ENCODE measurements around the gene IQCK. TPM values are rescaled to one million over a fixed set of nuclear protein-coding genes. Genes with fewer than 3 reads are reported as not detected.
A peak's percentile ranks its signal among the peaks of the same experiment; 100 is the strongest.

Gene IQCK
- total RNA-seq, 1 donor from 2014 or later: 3.2 TPM

DNA sequence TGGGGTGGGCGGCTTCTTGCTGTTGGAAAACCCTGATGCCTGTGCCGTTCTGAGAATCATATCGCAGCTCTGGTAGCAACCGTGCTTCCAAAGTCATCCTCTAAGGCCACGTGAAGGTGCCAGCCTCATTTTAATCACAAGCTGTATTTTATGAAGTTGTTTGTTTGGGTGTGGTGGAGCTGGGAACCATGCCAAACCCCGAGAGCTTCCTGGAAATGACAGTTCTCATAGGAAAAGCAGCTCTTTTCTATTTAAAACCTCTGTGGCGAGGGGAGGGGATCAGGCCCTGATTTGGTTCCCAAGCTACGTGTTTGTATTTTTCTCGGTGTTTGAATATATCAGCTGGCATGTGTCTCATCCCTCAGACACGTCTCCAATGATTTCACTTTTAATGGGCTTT, 21.7 kb upstream of the IQCK start:
- no peak overlapping the region for H3K4me3 Mint-ChIP-seq
- H3K9me3 Mint-ChIP-seq: no peaks in the 10 kb centered on the region
- H3K27ac Mint-ChIP-seq: no peak overlapping the region
- ATAC-seq (ENCODE audit: low read depth) (no peak), DNase-seq (no peak)
- POLR2A ChIA-PET: no interaction called here
- H3K27me3 Mint-ChIP-seq: no peaks in the 10 kb centered on the region
- H3K4me1 Mint-ChIP-seq: no peaks in the 10 kb centered on the region
- TF ChIP-seq, protein P1, sequence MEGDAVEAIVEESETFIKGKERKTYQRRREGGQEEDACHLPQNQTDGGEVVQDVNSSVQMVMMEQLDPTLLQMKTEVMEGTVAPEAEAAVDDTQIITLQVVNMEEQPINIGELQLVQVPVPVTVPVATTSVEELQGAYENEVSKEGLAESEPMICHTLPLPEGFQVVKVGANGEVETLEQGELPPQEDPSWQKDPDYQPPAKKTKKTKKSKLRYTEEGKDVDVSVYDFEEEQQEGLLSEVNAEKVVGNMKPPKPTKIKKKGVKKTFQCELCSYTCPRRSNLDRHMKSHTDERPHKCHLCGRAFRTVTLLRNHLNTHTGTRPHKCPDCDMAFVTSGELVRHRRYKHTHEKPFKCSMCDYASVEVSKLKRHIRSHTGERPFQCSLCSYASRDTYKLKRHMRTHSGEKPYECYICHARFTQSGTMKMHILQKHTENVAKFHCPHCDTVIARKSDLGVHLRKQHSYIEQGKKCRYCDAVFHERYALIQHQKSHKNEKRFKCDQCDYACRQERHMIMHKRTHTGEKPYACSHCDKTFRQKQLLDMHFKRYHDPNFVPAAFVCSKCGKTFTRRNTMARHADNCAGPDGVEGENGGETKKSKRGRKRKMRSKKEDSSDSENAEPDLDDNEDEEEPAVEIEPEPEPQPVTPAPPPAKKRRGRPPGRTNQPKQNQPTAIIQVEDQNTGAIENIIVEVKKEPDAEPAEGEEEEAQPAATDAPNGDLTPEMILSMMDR (IDR thresholded peaks at IDR 0.05): no peak
- intact Hi-C loops (cut with micrococcal nuclease): no loop called here
- CTCF ChIA-PET: interaction anchor here (0.7 kb wide), 1 partner anchor 138 kb away, joined by 3 read pairs; no protein-coding TSS in a partner anchor
- H3K36me3 Mint-ChIP-seq (ENCODE audit: low read depth): peaks cover 70% of the 10 kb centered on the region

DNA sequence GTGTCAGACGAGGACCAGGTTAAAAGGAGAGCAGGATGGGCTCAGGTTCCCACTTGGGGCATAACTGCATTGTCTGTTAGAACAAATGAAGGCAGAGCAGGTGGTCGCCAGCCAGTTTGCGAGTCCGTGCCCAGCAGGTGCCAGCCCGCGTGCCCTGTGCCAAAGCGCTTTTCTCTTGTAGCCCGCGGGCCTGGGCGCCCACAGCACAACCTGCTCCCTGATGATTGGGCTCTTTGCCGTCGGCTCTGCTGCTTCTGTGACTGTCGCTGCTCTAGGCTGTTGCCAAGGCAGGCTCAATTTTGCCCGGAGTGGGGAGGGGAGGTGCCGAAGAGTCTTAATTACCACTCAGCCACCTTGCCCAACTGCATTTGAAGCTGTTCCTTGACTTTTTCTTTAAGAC, 21.1 kb upstream of the IQCK start:
- Mint-ChIP-seq H3K36me3 (ENCODE audit: low read depth) (peaks cover 72% of the 10 kb centered on the region), H3K27me3 (no peaks in the 10 kb centered on the region), H3K4me3 (no peak overlapping the region), H3K9me3 (no peaks in the 10 kb centered on the region), H3K4me1 (no peaks in the 10 kb centered on the region), H3K27ac (no peak overlapping the region)
- no peak for ATAC-seq (ENCODE audit: low read depth)
- intact Hi-C loops (cut with micrococcal nuclease): no loop called here
- TF ChIP-seq, protein P1 (IDR thresholded peaks at IDR 0.05): no peak
- POLR2A ChIA-PET: no interaction called here
- CTCF ChIA-PET: interaction anchor here (0.7 kb wide), 1 partner anchor 138 kb away, joined by 3 read pairs; no protein-coding TSS in a partner anchor
- no peak for DNase-seq

DNA sequence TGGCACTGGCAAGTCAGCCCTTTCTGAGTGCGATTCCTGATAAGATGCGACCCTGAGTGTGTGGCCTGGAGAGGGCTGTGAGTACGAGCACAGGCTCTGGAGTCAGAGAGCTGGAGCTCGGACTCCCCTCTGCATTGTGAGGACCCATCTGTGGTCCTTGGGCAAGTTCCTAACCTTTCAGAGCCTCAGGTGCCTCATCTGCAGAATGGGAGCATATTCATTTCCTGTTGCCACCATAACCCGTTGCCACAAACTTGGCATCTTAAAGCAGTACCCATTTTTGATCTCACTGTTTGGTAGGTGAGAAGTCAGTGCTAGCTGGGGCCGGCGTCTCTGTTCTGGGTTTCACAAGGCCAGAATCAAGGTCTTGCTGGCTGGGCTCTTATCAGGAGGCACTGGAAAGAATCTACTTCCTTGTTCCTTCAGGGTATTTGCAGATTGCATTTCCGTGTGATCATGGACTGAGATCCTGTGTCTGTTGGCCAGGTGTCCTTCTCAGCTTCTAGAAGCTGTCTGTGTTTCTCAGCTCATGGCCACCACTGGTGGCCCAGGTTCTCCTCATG, 20.2 kb upstream of the IQCK start:
- Mint-ChIP-seq H3K27ac (no peak overlapping the region), H3K36me3 (ENCODE audit: low read depth) (peaks cover 73% of the 10 kb centered on the region), H3K27me3 (no peaks in the 10 kb centered on the region), H3K9me3 (no peaks in the 10 kb centered on the region), H3K4me3 (no peak overlapping the region), H3K4me1 (no peaks in the 10 kb centered on the region)
- TF ChIP-seq, protein P1 (IDR thresholded peaks at IDR 0.05): no peak
- DNase-seq: no peak
- POLR2A ChIA-PET: interaction anchor here (0.6 kb wide), 1 partner anchor 1671 kb away, joined by 4 read pairs; no protein-coding TSS in a partner anchor
- CTCF ChIA-PET: no interaction called here
- intact Hi-C loops (cut with micrococcal nuclease): no loop called here
- ATAC-seq (ENCODE audit: low read depth): no peak

DNA sequence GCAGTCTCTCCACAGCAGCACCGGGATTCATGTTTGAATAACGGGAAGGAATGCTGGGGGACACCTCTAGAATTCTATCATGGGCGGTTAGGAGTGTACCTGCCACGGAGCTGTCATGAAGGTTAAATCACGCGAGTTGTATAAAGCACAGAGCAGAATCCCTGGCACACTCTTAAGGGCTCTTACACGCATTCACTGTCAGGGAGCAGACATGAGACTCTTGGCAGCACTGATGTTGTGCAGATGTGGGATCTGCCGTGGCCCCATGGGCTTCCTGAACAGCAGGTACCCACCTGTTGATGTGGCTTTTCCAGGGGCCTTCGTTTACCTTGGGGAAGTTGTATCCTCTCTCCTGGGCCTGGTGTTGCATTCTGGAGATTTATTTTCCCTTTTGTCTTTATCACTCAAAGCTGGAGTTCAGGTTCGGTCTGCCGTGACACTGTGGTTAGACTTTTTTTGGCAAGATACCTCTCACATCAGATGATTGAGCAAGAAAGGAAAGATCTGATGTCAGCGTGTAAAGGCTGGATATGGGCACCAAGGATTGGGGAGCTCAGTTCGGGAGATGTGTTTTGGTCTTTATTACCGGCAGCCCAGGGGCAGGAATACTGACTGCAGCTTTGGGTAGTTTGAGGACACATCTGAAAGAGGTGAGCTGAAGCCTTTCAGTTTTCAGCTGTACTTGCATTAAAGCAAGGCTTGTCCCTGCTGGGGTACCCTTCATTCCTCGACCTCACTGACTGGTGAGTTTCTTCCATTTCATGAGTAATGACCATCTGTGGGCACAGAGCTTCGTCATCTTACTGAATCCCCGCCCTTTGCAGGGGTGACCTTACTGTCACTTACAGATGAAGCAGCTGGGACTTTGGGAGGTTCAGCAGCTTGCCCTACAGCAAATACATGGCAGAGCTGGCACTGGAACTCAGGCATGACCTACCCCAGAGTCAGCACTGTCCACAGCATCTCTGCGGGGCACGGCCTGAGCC, 19.3 kb upstream of the IQCK start:
- Mint-ChIP-seq H3K27me3 (no peaks in the 10 kb centered on the region), H3K9me3 (no peaks in the 10 kb centered on the region), H3K4me1 (no peaks in the 10 kb centered on the region), H3K36me3 (ENCODE audit: low read depth) (peaks cover 78% of the 10 kb centered on the region), H3K4me3 (no peak overlapping the region), H3K27ac (no peak overlapping the region)
- intact Hi-C loops (cut with micrococcal nuclease): no loop called here
- ChIA-PET CTCF (no interaction called here), POLR2A (interaction anchor here (0.6 kb wide), 1 partner anchor 1670 kb away, joined by 4 read pairs; no protein-coding TSS in a partner anchor)
- TF ChIP-seq, protein P1 (IDR thresholded peaks at IDR 0.05): no peak
- no peak for DNase-seq
- no peak for ATAC-seq (ENCODE audit: low read depth)

DNA sequence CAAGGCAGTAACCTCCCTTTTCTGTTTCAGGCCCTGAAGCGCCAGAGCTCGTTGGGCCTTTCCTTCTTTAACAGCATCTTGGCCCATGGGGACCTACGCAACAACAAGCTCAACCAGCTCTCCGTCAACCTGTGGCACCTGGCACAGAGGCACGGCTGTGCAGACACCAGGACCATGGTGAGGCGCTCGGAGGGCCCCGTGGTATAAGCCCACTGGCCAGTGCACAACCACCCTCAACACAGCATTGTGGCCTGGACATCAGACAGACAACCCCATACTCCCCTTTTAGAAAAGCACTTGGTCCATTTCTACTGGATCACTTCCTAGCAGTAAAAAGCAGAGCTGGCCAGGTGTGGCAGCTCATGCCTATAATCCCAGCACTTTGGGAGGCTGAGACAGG, 18.6 kb upstream of the IQCK start:
- Mint-ChIP-seq H3K4me3 (no peak overlapping the region), H3K4me1 (no peaks in the 10 kb centered on the region), H3K27ac (peak overlapping the region; percentile 18), H3K9me3 (no peaks in the 10 kb centered on the region), H3K27me3 (no peaks in the 10 kb centered on the region), H3K36me3 (ENCODE audit: low read depth) (peaks cover 80% of the 10 kb centered on the region)
- DNase-seq (no peak), ATAC-seq (ENCODE audit: low read depth) (no peak)
- intact Hi-C loops (cut with micrococcal nuclease): no loop called here
- POLR2A ChIA-PET: no interaction called here
- CTCF ChIA-PET: no interaction called here
- TF ChIP-seq, protein P1 (IDR thresholded peaks at IDR 0.05): no peak
